Erythroblast (primary cell): ENCODE data around the gene RREB1.

Source experiments
- GATA1 ChIP-seq: IDR thresholded peaks from 2 replicates; pipeline ENCODE4 v1.6.1; 2011; ENCODE audit warnings: low read depth, mild to moderate bottlenecking, control low read depth, low read length, moderate library complexity
- POLR2A ChIP-seq: IDR thresholded peaks from 2 replicates; pipeline ENCODE4 v1.6.1; 2011; ENCODE audit warnings: mild to moderate bottlenecking, low read length

DNA sequence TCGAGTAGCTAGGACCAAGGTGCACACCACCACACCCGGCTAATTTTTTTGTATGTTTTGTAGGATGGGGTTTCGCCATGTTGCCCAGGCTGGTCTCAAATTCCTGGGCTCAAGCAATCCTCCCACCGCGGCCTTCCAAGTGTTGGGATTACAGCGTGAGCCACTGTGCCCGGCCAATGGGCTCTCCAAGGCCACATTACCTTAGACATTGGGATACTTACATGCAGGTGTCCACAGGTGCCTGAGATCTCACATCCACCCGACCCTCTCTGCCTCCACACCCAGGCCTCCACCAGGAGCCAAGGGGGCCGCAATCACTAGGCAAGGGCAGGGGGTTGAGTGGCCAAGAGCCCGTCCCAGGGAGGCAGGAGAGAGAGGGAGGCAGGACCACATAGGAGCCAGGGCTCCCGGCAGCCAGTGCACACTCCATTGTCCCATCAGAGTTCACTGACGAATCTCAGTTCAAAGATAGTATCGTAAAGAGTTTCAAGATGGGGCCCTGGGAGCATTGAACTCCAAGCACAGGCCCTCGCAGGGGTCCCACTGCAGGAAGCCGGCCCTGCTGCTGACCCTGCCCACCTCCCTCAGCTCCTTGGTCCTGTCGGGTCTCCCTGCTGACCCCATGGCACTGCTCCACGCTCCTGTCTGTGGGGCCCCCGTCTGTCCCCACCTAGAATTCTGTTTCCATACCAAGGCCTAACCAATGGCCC, 149.9 kb downstream of the RREB1 start:
- TF ChIP-seq POLR2A (no peak), GATA1 (no peak)
